Renal cortical epithelial cell (primary cell): Measurements from ENCODE around the gene DBNDD1. TPM values are rescaled to one million over a fixed set of nuclear protein-coding genes. Genes with fewer than 3 reads are reported as not detected.
"Not testable (repeated sequence)": the region's sequence is repeated elsewhere in the genome, so short reads cannot be mapped to it uniquely, and the experiment has no call there.

Experiments used
- DNase-seq: peaks from one replicate; pipeline ENCODE4 v3.0.0-alpha.2; 2011; ENCODE audit warnings: low read depth
- total RNA-seq: library from RNA; depleted of rRNA; stranded (reverse); fragments of >200 nt; gene quantifications from 2 replicates; pipeline ENCODE4 v1.2.3, GENCODE V29; 2014

Gene DBNDD1
- total RNA-seq, 1 donor from 2014 or later, result 24.2 TPM

GRCh38 chr16:90011908-90012501 lies 7.3 kb downstream of the DBNDD1 start:
- no peak for DNase-seq

DNA sequence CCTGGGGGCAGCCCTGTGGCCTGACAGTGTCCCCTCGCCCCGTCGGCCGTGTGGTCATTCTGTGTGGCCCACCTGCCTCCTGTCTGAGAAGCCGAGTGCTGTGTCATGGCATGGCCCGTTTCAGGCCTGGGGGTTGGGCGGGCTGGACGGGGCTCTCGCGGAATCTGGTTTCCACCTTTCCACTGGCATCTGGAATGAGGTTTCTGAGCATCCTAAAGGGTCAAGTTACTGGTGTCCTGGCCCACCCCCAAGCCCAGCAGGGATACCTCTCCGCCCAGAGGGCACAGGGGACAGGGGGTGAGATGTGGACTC lies 7.8 kb downstream of the DBNDD1 start:
- no peak for DNase-seq

DNA sequence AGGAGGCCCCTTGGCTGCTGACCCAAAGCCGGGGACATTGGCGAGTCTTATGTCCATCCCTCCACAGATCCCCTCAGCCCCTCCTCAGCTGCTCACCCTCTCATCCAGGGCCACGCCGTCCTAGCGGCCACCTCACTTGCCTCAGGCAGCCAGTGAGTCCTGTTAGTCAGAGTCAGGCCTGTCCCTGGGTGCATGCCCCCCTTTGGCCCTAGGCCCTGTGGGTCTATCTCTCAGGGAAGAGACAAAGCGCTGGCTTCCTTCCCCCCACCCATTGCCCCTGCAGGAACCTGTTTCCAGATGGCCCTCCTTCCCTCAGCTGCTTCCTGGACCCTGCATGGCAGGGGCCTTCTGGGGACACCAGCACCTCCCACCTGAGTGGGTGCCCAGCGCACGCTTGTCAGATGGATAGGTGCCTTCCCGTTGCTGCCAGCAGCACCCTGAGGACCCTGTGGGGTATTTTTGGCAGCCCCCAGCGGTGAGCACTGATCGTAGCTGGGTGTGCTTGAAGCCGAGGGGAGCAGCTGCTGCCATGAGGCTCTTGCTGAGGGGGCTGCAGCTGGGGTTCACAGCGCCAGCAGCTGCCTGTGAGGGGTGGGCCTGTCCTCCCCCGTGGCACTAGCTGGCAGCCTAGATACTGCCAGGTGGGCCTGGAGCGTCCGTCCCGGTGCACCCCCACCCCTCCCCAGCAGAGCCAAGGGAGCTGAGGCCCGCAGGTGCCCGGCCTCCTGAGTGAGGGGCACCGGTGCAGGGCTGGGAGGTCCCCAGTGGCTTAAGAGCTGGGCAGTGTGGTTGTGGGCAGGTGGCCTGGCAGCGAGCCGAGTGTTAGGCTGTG lies 8.4 kb downstream of the DBNDD1 start:
- DNase-seq, result no peak

- no peak for DNase-seq
These were observed 9.9 kb downstream of the DBNDD1 start for GRCh38 chr16:90009172-90009899.

GRCh38 chr16:90008708-90009145 lies 10.5 kb downstream of the DBNDD1 start:
- no peak for DNase-seq

- not testable (repeated sequence) for DNase-seq
These were observed 11.5 kb downstream of the DBNDD1 start for GRCh38 chr16:90007635-90008234.

- no peak for DNase-seq
These were observed 12.2 kb downstream of the DBNDD1 start for GRCh38 chr16:90007015-90007414.

- no peak for DNase-seq
These were observed 13.1 kb downstream of the DBNDD1 start for GRCh38 chr16:90005956-90006663.

DNA sequence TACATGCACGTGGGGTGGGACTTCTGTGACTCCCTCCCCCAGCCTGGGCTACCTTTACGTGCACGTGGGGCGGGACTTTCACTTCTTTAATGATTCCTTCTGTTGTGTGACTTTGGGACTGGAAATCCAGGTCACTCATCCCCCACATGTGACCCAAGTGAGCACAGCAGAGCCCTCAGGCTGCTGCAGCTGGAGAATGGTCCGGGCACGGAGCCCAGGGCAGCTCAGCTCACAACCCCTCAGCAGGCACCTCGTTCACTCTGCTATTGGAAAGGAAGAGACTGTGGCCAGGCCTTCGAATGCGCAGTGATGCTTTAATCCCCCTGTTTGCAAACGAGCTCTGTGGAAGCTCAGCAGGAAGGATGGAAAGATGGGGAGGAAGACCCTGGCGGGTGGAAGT lies 14.7 kb downstream of the DBNDD1 start:
- DNase-seq, result no peak

DNA sequence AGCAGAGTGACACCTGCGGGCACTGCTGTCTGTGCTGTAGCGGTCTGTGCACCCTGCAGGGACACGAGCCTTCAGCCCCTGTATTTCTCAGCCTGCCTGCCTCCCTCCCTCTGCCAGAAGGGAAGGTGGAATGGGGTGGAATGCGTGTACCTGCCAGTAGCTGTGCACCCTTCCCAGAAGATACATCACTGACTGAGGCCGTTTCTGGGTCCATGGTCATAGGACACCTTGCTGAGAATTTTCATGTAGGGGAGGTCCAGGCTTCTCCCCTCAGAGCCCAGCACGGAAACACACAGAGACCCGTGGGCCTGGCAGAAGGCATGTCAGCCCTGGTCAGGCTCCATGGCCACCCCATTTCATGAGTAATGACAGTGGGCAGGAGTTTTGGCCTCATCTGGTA lies 16.5 kb downstream of the DBNDD1 start:
- DNase-seq, result no peak

DNA sequence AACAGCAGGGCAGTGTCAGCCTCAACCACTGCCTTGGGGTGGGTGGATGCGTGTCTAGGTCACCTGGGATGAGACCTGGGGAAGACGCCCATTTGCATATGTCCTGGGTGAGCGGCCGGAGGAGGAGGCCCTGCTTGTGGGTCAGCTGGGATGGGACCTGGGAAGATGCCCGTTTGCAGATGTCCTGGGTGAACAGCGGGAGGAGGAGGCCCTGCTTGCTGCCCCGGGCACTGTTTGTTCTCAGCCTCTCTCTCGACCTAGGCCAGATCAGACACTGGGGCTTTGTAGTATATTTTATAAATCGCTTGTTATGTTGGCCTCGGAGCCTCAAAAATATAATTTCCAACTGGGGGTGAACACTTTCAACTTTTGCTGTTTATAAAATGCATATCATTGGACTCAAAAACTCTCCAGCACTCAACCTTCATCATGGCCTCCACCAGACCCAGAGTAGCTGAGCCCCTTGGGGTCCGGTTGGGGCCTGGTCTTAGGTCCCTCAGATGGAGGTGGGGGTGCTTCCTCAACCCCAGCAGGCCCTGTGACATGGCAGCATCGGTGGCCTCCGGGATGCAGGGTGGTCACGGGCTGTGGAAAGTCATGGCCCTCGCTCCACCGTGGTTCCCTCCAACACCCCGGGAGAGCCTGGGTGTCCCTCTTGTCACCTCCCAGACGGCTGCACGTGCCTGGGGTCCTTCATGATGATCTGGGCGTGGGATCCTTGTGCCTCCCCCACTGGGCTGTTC lies 17.3 kb downstream of the DBNDD1 start:
- DNase-seq, result no peak

DNA sequence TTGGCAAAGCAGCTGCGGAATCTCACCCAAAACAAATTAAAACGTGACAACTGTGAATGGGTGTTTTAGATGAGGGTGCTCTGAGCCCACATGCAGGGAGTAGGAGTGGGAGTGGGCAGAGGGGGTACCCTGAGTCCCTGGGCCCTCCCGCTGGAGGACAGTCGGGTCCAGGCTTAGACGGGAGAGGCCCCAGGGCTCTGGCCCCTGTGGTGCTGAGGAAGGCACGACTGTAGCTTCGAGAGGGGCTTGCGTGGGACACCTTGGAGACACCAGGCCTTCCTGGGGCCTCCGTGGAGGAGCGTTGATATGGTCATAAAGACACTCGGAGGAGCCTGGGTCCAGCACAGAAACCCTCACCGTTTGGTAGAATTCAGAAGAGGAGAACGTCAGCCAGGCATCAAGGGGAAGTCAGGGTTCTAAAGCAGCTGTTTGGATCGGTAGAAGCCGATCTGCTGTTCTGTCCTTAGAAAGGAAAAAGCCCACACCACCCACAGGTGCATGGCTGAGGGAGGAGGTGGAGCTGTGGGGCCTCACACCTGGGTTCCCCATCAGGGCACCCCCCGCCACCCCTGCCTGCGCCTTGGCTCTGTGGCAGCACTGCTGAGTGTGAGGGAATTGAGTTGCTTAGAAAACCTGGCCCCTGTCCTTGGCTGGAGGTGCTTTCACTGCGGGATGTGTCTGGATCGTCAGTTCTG lies 18.4 kb downstream of the DBNDD1 start:
- no peak for DNase-seq

DNA sequence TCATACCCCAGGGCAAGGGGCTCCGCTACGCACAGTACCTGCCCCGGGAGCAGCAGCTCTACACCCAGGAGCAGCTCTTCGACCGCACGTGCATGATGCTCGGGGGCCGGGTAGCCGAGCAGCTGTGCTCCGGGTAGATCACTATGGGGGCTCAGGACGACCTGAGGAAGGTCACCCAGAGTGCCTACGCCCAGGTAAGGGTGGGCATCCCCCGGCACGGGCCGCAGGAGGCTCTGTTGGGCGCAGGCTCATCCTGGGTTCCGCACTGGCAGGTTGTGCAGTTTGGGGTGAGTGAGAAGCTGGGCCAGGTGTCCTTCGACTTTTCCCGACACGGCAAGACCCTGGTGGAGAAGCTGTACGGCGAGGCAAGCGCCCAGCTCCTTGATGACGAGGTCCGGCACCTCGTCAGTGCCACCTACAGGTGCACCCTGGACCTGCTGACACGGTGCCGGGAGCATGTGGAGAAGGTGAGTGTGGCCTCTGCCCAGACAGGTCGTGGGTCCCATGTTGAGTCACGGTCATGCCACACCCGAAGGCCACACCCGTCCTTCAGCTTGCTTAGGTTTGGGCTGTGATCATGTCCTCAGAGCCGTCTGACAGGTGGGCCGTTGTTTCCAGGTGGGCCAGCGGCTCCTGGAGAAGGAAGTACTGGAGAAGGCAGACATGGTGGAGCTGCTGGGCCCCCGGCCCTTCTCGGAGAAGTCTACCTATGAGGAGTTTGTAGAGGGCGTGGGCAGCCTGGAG lies 19.3 kb downstream of the DBNDD1 start:
- no peak for DNase-seq

- no peak for DNase-seq
These were observed 23.1 kb downstream of the DBNDD1 start for GRCh38 chr16:89996178-89996489.

DNA sequence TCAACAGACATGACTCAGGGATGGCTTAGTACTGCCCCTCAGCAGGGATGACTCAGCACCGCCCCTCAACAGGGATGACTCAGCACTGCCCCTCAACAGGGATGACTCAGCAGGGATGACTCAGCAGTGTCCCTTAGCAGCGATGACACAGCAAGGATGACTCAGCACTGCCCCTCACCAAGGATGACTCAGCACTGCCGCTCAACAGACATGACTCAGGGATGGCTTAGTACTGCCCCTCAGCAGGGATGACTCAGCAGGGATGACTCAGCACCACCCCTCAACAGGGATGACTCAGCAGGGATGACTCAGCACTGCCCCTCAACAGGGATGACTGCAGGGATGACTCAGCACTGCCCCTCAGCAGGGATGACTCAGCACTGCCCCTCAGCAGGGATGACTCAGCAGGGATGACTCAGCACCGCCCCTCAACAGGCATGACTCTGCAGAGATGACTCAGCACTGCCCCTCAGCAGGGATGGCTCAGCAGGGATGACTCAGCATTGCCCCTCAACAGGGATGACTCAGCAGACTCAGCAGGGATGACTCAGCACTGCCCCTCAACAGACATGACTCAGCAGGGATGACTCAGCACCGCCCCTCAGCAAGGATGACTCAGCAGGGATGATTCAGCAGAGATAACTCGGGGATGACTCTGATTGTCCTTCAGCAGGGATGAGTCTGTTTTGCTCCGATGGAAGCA lies 23.6 kb downstream of the DBNDD1 start:
- DNase-seq, result peak; percentile 66

DNA sequence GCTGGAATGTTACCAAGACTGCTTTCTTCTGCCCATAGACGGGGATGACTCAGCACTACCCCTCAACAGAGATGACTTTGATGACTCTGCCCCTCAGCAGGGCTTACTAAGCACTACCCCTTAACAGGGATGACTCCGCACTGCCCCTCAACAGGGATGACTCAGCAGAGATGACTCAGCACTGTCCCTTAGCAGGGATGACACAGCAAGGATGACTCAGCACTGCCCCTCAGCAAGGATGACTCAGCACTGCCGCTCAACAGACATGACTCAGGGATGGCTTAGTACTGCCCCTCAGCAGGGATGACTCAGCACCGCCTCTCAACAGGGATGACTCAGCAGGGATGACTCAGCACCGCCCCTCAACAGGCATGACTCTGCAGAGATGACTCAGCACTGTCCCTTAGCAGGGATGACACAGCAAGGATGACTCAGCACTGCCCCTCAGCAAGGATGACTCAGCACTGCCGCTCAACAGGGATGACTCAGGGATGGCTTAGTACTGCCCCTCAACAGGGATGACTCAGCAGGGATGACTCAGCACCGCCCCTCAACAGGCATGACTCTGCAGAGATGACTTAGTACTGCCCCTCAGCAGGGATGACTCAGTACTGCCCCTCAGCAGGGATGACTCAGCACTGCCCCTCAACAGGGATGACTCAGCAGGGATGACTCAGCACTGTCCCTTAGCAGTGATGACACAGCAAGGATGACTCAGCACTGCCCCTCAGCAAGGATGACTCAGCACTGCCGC lies 24.4 kb downstream of the DBNDD1 start:
- DNase-seq, result peak; percentile 72

DNA sequence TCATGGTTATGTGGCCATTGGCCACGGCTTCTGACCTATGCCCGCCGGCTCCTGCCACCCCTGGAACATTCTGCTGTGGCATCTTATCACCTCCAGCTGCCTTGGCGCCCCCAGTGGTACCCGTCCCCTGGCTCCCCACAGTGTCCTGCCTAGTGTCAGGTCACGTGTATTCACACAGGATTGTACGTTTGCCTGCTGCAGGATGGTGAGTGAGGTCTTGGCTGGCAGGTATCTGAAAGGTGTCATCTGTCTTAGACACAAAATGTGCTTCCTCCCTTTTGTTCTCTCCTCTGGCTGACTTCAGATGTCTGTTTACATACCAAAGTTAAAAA lies 24.9 kb downstream of the DBNDD1 start:
- DNase-seq, result no peak

- no peak for DNase-seq
These were observed 25.3 kb downstream of the DBNDD1 start for GRCh38 chr16:89993971-89994370.

GRCh38 chr16:89993377-89993776 lies 25.9 kb downstream of the DBNDD1 start:
- no peak for DNase-seq
